Smooth muscle cell of the umbilical artery (primary cell): ENCODE measurements around the gene ZBTB42. TPM values are rescaled to one million over a fixed set of nuclear protein-coding genes. Genes with fewer than 3 reads are reported as not detected.

Experiments
- total RNA-seq: library from RNA; depleted of rRNA; stranded (reverse); fragments of >200 nt; gene quantifications from 2 replicates; pipeline ENCODE4 v1.2.3, GENCODE V29; 2014

Gene ZBTB42
- 3.0 and 3.9 TPM in 2 replicates for total RNA-seq

GRCh38 chr14:104800771-104801519 lies at the start of gene ZBTB42:
TSS of gene ZBTB42 (plus strand) at chr14:104801101. CDS start at chr14:104801198, 97 bp downstream.

GRCh38 chr14:104752735-104753527 lies 48.0 kb upstream of the ZBTB42 start, which contains the start of gene SIVA1:
TSS of gene SIVA1 (plus strand) at chr14:104753147. CDS start at chr14:104753202, 55 bp downstream.

GRCh38 chr14:104794993-104795780 lies 5.7 kb upstream of the ZBTB42 start, which contains the start of gene AKT1:
TSS of gene AKT1 (minus strand) at chr14:104795748. CDS start at chr14:104792643, 3,105 bp downstream.

Other genes with a start within 250 kb of the ZBTB42 start
- not detected in 2 replicates for gene C14orf180, start 221.3 kb upstream of the ZBTB42 start, total RNA-seq
- 0.18 TPM in 1 of 2 replicates, not detected in the other for gene TMEM179, start 196.3 kb upstream of the ZBTB42 start, total RNA-seq
- gene INF2, start 111.5 kb upstream of the ZBTB42 start, total RNA-seq = 23.2 and 92.3 TPM in 2 replicates
- gene ADSS1, start 76.9 kb upstream of the ZBTB42 start, total RNA-seq = 7.7 and 12.2 TPM in 2 replicates
- gene SIVA1, start 48.0 kb upstream of the ZBTB42 start, total RNA-seq = 56.2 and 121 TPM in 2 replicates
- gene AKT1, start 5.4 kb upstream of the ZBTB42 start, total RNA-seq = 201 and 267 TPM in 2 replicates
- gene CEP170B, start 64.2 kb downstream of the ZBTB42 start, total RNA-seq = 14.3 and 38.2 TPM in 2 replicates
- gene PLD4, start 123.8 kb downstream of the ZBTB42 start, total RNA-seq = under 0.01 TPM in 1 of 2 replicates, not detected in the other
- gene AHNAK2, start 177.3 kb downstream of the ZBTB42 start, total RNA-seq = 52.9 and 217 TPM in 2 replicates
- 8.9 and 9.2 TPM in 2 replicates for gene CLBA1, start 184.7 kb downstream of the ZBTB42 start, total RNA-seq
- 11.6 and 21.0 TPM in 2 replicates for gene CDCA4, start 220.0 kb downstream of the ZBTB42 start, total RNA-seq